Glomerular visceral epithelial cell (primary cell): ENCODE data around the gene KLF9.

Experiments used
- DNase-seq: peaks from one replicate; pipeline ENCODE4 v3.0.0-alpha.2; 2016; ENCODE audit errors: extremely low spot score

The KLF9 gene

DNA sequence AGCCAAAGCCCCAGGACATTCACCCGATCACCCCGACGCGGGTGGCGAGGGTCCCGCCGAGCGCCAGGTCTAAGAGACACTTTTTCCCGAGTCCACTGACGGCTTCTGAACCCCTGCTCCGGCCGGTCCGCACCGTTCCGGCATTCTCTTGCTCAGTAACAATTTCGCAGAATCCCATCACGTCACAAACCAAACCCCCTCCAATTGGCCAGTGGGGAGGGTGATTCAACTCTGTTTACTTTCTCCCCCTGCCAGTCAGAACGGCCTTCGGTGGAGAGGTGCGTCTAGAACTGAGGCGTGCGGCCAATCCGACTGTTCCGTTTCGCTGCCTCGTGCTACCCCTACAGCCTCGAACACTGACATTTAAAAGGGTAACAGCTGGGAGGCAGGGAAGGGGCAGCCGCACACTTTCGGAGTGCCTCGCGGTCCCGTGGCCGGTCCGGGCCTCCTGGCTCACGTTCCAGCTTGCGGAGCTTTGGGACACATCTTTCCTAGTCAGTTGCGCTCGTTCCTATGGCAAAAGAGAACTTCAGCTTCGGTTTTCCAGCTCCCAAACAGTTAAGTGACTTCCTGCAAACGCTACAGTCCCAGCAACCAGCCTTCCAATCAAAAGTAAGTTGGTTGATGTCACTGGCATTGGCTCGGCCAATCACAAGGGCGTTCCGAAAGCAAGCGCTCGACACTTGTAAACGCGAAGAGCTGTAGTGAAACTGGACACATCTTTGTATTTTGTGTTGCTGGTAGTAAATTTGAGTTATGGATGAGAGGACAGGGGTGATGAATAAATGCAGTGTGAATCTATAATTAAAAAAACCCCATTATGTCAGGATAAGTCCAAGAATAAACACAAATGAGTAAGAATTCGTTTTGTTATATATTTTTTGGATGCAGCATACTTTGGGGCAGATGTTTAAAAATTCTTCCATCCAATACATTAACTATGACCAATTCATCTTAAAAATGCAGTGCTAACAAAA lies at the start of gene KLF9:
KLF9 (minus strand) TSS at position 859 of the 977 bp plus-strand sequence. CDS start 1,294 bp downstream, outside the sequence.
- DNase-seq = peak; percentile 95

DNA sequence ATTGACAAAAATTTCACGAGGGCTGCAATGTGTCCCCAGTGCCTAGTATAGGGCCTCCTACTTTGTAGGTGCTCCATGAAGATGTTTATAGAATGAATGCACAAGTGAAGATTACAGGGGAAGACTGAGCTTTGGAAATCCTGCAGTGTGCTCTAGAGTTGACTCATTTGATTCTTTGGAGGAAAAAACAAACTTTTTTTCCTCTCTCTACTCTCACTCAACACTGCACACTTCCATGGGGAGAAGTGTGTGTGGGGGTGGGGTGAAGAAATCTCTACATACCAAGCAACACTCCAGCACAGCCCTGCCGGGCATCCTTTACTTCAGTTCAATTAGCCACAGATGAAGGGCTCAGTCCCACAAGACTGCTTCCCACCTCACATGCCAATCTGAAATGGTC lies 49.4 kb upstream of the KLF9 start:
- DNase-seq = no peak

DNA sequence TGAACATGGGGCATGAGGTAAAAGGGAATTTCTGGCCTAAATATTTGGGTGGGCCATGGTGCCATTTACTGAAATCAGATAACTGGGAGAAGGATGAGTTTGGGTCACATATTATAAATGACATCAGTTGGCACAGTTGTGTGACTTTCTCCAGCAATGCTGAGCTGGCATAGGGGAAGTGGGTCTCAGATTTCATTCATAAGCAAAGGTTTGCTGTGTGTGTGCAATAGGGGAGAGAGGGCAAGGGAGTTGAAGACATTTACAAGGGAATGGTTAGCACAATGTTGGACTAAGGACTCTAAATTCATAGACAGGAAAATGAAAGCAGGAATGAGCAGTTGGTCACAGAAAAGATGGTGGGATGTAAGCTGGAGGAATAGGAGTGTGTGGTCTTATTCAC lies 47.8 kb upstream of the KLF9 start:
- no peak for DNase-seq

DNA sequence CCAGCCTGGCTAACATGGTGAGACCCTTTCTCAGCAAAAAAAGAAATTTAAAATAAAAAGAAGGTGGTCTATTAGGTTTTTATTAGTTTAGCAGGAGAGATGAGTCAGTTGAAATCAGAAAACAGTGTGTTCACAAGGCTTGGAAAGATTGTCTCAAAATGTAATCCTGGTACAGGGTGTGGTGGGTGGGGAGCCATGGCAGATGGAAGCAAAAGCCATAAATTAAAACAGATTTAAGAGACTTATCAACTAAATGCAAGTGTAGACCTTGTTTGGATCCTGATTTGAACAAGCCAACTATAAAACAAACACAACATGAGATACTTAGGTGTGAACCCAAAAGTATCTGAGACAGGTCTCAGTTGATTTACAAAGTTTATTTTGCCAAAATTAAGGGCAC lies 42.8 kb upstream of the KLF9 start:
- no peak for DNase-seq

DNA sequence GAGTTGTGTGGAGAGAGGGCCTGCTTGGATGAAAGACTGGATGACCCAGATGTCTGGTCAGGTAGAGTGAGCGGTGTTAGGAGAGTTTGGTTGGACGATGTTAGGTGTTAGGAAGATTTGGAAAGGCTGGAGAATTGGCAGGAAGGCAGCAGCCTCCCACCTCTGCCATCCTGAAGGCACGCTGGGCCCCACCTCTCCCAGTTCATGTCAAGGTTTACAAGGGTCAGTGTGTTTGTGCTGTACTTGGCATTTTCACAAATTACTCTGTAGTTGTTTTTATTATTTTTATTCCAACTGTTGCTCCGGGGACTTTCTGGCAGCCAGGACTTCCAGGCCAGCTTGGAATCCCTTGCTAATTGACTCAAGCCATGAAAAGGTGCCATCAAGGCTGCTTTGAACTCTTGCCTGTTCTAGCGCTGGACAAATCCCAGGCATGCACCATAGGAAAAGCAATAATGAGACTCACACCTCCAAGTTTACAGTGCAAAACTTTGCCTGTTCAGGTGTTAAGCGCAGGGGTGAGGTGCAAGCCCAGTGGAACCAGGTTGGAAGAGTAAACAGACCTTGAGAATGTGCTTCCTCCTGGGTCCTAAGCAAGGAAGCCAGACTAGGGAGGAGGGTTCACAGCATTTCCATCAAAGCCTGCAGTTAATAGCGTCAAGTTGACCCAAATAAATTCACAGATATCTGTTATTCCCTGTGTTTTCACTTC lies 41.7 kb upstream of the KLF9 start:
- no peak for DNase-seq

DNA sequence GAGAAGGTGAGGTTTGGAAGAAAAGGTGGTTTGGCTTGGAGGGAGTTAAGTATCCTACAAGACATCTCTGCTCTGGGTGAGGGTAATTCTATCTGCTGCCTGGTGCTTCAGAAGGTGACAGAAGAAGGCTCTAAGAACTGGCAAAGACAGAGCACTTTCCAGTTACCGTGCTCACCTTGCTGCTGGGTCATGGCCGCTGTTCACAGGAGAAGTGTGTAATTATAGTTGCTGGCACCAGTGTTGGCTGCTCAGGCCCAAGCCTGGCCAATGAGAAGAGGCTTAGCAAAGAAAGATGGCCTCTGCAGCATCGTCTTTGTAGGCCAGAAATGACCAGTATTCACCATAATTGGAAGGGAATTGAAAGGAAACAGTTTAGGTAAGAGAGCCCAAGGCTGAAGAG lies 37.9 kb upstream of the KLF9 start:
- DNase-seq = no peak

DNA sequence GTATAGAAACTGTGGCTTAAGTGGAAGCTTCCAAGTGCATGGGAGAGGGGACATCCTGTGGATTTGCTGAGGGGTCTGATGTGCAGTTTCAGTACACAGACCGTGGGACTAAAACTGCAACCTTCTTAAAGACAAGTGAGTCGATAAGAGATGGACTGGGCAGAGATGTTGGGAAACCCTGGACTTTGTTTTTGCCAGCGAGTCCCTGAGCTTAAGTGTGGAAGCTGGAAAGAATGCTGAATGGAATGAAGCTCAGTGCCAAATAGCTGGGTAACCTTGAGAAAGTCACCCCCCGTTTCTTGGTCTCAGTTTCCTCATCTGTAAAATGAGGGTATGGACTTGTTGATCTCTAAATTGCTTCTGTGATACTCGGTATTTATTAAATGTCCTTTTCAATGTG lies 37.3 kb upstream of the KLF9 start:
- no peak for DNase-seq

DNA sequence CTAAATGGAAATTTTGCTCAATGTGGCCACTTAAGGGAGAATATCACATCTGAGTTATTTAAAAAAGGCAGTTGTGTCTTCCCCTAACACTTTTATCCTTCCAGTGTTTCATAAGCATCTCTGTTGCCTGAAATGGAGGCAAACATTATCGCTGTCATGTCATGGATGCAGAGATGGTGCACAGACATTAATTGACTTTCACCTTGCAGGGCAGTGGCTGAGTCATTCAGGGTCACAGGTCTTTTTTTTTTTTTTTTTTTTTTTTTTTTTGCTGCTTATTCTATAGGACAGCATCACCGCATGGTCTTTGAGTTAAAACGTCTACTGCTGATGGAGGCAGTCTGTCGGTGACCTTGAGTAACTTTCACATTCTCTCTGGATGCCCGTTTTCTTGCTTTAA lies 36.3 kb upstream of the KLF9 start:
- DNase-seq = no peak

DNA sequence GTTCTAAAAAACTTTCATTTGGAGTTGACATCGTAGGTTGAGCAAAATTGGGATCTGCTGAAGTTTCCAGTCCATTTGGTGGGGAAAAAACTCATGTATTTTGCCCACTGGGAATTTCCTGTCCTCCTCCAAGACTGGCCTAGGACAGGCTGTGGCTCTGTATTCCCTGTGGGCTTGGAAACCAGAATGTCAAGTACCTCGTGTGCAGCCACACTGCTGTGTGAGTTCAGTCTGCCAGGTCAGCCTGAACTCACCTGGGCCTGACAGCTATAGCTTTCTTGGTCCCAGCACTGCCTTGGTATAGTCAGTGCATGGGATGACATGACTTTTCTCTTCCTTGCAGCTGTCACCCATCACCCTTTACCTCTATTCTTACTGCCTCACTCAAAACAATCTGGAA lies 35.0 kb upstream of the KLF9 start:
- DNase-seq = no peak

DNA sequence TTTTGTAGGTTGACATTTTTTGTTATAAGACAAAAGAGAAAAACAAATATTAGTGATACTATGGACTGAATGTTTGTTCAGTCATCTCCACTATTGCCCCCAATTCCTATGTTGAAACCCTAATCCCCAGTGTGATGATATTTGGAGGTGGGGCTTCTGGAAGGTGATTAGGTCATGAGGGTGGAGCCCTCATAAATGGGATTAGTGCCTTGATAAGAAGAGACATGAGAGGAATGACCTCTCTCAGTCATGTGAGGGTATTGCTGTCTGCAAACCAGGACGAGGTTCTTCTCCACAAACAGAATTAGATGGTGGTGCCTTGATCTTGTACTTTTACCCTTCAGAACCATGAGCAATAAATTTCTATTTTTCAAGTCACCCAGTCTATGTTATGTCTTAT lies 34.5 kb upstream of the KLF9 start:
- DNase-seq = no peak

DNA sequence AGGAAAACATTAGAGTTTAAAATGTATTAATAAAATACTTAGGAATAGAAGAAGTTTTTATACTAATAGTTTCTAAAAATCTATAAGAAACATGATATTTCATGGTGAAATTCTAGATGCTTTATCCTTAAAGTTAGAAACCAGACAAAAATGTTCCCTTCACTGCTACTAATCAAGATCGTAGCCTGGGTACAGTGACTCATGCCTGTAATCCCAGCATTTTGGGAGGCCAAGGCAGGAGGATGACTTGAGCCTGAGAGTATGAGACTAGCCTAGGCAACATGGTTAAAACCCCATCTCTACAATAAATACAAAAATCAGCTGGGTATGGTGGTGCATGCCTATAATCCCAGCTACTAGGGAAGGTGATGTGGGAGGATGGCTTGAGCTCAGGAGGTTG lies 30.4 kb upstream of the KLF9 start:
- no peak for DNase-seq

DNA sequence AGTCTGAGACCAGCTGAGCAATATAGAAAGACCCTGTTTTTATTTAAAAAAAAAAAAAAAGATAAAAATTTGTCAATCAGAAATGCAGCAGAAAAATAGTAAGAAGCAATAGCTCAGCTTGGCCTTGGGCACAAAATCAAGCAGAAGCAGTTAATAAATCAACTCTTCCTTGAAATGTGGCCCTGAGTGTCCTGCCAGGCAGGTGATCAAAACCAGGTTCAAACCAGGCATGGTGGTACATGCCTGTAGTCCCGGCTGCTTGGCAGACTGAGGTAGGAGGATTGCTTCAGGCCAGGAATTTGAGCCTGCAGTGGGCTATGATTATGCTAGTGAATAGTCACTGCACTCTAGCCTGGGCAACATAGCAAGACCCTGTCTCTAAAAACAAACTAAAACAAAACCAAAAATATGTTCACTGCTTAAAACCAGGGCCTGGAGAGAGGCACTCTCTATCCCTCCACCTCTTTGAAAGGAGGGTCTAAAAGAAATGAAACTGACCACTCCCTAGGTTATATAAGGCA lies 27.9 kb upstream of the KLF9 start:
- no peak for DNase-seq

DNA sequence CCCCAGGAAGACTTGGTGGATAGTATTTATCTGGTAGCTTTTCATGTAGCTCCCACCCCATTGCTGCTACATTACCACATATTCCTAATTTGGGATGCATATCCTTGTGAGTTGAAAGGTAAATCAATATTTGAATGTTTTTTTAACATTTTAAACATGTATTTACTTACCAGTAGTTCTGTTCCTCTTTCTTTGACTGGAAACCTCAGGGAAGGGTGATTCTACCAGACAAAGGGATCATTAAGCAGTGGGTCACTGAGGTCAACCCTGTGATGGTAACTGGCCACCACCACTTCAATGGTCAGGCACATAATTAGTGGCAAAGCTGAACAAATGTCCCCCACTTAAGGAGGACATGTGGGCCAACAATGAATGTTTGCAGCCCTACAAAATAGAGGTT lies 27.2 kb upstream of the KLF9 start:
- DNase-seq = no peak

DNA sequence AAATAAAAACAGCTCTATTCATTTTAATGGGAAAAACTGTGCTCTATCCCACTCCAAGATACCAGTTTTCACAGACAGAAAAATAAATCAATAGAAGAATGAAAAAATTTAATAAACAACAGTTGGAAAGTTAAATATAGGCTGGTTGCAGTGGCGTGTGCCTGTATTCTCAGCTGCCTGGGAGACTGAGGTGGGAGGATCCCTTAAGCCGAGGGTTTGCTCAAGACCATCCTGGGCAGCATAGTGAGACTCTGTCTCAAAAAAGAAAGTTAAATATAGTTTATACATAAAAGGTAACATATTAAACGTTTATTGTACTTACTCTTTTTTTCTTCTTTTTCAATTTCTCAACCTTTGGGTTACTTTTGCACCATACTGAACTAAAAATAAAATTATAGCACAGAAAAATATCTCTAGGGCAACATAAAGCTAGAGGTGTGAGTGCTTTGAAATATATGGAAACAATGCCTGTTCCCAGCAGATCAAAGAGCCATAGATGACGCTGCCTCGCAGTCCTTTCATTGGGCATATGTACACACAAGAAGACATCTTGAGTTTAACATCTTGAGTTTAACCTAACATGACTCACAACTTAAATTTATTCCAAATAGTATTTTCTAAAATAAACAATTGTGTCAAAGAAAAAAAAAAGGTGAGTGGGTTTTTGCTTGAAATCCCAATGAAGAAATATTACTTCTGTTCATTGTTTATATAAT lies 25.7 kb upstream of the KLF9 start:
- no peak for DNase-seq

DNA sequence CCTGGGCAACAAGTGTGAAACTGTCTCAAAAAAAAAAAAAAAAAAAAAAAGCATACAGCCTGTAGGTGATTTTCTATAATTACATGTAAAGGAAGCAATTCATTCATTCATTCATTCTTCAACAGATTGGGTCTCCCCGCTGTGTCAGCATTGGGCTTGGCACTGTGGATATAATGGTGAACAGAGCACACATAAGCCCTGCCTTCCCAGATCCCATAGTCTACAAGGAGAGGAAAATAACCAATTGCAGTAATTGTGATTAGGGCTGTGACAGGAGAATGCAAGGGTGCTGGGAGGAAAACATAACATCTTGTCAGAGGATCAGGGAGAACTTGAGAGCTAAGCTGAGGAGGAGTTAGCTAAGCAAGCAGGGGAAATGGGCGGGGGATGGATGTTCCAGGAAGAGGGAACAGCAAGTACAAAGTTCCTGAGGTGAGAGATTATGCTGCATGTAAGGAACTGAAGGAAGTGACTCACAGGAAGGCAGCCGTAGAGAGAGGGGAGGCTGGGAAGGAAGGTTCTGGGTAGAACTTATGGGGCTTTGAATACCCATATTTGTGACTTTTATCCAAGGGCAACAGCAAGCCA lies 24.0 kb upstream of the KLF9 start:
- peak; percentile 48 for DNase-seq

DNA sequence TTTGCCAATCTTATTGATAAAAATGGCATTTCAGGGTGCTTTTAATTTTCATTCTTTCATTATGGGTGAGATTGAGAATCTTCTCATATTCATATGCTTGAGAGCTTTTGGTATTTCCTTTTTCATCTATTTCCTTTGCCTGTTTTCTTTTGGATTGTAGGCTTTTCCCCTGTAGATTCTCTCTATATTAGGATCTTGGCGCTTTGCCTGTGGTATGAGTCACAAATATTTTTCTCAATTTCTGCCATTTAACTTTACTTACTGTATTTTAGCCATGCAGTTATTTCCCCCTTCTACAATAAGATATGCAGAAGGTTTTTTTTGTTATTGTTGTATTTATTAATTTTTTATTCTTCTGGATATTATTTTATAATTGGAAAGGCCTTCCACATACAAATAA lies 21.5 kb upstream of the KLF9 start:
- peak; percentile 54 for DNase-seq

DNA sequence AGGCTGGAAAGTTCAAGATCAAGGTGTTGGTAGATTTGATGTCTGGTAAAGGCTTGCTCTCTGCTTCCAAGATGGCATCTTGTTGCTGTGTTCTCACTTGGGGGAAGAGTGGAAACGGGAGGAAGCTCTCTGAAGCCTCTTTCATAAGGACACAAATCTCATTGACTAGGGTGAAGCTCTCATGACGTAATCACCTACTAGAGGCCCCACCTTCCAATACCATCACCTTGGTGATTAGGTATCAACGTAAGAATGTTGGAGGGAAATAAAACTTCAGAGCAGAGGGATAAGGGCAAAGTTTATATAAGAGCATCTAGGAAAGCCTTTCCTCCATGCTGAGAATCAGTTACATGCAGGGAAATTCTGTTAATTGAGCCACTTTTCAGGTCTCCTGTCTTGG lies 15.4 kb upstream of the KLF9 start:
- DNase-seq = no peak

DNA sequence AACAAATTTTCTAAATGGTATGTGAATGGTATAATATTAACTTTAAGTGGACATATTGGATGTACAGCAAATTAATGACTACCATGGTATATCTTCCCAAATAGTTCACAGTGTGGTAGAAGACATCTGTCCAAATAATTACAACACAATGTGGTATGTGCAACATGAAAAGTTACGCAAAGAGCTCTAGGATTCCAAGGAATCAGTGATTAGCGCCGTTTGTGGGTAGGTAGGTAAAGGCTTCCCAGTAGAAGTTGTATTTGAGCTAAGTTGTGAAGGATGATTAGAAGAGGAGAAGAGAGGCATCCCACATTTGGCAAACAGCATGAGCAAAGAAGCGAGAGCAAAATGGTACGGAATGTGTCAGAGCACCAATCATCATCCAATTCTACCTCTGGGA lies 14.3 kb upstream of the KLF9 start:
- no peak for DNase-seq

DNA sequence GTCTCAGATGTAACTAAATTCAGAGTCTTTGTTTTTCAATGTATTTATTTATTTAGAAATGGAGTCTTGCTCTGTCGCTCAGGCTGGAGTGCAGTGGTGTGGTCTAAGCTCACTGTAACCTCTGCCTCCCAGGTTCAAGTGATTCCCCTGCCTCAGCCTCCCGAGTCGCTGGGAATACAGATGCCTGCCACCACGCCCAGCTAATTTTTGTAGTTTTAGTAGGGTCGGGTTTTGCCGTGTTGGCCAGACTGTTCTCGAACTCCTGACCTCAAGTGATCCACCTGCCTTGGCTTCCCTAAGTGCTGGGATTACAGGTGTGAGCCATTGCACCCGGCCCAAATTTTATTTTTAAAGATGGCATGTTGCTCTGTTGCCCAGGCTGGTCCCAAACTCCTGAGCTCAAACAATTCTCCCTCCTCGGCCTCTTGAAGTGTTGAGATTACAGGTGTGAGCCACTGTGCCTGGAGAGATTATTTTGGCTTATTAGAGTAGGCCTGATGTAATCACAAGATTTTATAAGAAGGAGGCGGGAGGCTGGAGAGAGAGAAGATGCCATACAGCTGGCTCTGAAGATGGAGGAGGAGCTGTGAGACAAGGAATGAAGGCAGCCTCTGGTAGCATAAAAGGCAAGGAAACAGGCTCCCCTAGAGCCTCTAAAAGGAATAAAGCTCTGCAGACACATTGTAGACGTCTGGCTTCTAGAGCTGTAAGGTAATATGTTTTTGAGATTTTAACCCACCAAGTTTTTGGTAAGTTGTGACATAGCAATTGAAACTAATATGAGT lies 12.9 kb upstream of the KLF9 start:
- no peak for DNase-seq

DNA sequence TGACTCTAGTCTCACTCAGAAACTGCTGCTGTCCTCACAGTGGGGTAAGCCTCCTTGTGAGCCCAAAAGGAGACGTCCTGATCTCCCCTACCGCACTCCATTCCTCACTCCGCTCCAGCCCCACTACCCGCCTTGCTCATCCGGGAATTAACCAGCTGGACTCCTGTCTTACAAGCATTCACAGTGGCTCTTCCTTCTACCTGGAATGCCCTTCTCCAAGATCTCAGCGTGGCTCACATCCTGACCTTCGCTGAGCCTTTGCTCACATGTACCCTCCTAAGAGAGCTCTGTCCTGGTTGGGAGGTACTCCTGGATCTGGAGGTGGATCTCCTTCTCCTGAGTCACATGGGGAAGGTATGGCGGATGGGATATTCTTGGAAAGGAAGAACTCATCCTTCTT lies 10.7 kb upstream of the KLF9 start:
- DNase-seq = no peak
